Hematopoietic multipotent progenitor cell treated with erythropoietin and hydrocortisone succinate and interleukin-3 and kit ligand, for 17 days (in vitro differentiated cells): Measurements from ENCODE around the gene SETD1B.
"Not testable (repeated sequence)": the region's sequence is repeated elsewhere in the genome, so short reads cannot be mapped to it uniquely, and the experiment has no call there.

Experiments
- DNase-seq: peaks from one replicate; pipeline ENCODE4 v3.0.0-alpha.2; 2015; ENCODE audit warnings: low spot score

The SETD1B gene

DNA sequence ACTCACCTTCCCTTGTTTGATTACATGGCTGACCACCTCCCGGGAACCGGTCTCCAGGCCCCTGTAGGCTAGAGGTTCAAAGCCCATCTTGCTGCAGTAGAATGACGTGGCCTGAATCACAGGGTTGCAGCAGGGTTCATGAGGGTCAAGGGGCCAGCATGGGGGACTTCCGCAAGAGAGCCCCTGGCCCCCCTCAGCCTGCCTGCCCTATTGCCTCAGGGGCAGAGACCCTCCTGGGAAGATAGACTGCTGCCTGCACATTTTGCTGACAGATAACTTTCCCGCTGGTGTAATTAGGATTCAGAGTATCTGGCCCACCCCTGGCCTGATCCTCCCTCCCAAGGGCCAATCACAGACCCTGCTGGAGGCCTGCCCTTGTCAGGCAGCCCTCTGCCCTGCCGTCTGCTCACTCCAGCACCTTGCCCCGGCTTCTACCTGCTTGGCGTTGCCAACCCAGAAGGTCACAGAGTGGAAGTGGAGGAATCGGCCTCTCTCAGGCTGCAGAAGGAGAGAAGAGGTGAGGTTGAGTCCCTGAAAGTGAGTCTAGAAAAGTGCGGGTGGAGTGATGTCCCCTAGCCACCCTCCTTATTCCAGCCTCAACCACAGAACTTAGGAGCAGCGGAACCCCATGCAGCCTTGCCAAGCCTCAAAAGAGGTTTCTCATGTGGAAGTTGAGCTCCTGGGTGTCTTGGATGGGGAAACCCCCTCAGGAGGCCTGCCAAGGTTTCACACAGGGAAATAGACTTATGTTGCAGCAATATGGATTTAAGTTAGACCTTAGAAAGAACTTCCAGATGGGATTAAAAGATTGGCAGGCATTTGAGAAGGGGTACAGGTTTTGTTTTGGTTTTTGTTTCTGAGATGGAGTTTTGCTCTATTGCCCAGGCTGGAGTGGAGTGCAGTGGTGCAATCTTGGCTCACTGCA is 53.8 kb downstream of the SETD1B start:
- no peak for DNase-seq

DNA sequence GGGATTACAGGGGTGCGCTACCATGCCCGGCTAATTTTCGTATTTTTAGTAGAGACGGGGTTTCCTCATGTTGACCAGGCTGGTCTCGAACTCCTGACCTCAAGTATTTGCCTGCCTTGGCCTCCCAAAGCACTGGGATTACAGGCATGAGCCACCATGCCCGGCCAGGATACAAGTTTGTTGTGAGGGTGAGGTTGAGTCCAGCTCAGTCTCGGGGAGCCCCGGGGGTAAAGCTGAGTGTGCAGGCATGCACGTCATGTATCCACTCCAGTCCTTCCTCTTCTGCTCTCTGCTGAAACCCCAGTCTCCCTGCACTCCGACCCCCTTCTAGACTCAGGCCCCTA is 54.5 kb downstream of the SETD1B start:
- DNase-seq, result no peak

DNA sequence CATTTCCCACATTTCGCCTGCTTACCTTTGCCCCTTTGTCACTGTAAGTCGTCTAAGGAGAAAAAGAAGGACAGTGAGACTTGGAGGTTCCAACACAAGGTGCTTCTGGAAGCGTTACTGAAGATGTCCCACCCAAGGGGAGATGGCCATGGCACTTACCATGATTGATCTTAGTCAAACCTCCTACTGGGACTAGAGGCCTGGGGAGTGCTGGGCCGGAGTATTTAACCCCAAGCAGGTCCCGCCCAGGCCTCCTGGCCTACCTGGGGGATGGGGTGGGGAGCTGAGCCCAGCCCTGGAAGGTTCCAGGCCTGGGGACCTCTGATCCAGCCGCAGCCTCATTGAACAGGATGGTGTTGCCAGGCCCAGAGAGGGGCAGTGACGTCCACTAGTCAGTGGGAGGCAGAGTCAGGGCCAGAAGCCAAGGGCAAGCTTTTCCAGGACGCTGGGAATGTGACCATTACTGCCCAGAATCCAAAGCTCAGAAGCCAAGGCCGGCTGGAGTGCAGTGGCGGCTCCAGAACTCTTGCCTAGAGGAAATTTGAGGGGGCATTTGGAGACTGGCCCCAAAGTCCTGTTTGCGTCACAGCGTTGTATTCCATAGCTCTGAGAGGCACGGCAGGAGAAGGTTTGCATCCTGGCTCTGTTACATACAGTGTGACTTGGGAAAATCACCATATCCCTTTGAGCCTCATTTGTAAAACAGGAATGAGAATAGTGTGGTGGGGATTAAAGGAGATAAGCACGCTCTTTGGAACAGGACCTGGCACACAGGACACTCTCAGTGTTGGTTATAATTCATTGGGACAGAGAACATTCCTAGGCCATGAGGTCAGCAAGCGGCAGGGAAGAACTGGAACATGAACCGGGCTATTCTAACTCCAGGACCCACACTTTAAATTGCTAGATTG is 55.1 kb downstream of the SETD1B start, which contains the start of gene HPD:
Gene HPD, minus strand, starts transcription at position 198 of the 911 bp plus-strand sequence. Its CDS starts 36 bp downstream, at position 162.
- DNase-seq, result no peak

DNA sequence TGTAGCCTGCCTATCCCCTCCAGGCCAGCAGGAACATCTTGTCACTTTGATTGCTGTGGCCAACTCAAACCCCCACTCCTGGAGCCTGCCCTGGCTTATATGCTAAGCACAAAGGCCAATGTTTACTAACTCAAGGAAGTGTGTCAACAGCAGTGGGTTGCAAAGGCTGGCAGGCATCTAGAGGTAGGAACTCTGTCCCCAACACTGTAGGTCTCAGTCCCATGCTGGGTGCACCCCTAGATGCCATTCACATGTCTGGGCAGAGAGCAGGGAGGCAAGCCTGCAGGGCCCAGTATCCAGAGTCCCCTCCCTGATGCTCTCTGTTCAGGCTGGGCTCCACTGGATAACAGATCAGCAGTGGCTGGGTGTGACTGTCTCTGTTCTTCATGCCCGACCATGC is 56.4 kb downstream of the SETD1B start:
- peak; percentile 46 for DNase-seq

DNA sequence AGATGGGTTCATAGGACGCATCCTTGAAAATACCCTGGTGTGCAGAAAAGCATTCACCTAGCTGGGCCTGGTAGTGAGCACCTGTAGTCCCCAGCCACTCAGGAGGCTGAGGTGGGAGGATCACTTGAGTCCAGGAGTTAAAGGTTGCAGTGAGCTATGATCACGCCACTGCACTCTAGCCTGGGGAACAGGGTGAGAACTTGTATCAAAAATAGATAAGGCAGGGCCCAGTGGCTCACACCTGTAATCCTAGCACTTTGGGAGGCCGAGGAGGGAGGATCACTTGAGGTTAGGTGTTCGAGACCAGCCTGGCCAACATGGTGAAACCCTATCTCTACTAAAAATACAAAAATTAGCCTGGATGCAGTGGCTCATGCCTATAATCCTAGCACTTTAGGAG is 56.9 kb downstream of the SETD1B start:
- DNase-seq, result not testable (repeated sequence)

DNA sequence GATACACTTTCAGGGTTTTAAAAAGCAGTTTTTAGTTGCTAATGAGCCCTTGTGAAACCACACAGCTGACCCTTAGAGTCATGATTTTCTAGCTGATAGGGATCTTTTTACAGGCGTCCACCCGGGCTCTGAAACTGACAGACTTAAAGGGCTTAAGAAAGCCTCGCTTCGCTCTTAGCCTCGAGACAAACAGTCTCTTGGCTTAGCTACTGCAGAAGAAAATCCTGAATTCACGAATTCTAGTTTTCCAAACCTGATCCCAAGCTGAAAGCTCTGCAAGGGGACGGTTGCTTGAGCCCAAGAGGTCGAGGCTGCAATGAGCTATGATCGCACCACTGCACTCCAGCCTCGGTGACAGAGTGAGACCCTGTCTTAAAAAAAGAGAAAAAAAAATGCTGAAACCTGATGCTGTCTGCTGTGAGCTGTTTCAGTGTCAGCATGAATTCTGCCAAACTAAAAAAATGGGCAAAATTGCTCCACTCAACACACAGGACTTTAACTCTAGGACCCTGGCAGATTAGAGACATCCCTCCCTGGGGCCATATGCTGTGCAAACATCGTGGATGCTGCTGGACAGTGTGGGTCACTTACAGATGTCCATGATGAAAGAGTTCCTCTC is 57.9 kb downstream of the SETD1B start:
- no peak for DNase-seq

DNA sequence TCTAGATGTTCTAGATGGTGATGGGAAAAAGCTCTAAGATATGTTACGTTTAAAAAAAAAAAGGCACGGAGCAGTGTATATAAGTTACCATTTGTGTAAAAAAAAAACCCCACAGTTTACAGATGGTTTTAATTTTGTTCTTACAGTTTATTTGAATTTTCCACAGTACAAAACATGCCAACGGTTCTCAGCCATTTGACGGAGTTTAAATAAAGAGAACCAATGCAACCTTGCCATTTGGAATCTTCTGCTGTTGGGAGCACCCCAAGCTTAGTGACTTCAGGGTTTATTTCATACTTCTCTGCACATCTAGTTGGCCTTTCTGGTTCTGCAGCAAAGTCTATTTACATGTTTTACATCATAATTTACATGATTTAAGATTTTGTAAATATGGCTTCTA is 62.5 kb downstream of the SETD1B start:
- DNase-seq, result no peak

DNA sequence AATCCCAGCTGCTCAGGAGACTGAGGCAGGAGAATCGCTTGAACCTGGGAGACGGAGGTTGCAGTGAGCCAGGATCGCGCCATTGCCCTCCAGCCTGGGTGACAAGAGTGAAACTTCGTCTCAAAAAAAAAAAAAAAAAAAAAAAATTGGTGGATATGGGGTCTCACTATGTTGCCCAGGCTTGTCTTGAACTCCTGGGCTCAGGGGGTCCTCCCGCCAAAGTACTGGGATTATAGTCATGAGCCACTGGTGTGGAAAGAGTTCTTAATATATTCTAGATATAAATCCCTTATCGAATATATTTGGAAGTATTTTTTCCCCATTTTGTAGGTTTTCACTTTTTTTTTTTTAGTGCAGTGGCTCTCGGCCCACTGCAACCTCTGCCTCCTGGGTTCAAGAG is 65.4 kb downstream of the SETD1B start:
- not testable (repeated sequence) for DNase-seq

DNA sequence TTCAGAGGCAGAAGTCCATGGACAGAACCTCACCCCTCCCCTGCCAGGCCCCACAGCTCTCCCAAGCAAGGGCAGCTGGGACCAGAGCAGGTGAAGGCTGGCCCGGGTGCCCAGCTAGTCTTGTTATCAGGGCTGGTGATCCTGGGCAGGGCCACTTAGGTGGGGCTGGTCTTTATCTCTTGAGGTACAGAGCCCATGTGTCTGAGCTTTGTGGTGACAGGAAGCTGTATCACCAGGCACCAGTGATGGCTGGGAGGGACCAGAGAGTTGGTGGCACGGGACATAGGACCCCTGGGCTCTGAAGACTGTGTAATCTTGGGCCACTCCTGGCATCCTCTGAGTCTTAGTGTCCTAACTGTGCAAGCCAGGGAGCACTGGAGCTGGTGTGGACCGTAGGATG is 67.7 kb downstream of the SETD1B start:
- peak; percentile 88 for DNase-seq

DNA sequence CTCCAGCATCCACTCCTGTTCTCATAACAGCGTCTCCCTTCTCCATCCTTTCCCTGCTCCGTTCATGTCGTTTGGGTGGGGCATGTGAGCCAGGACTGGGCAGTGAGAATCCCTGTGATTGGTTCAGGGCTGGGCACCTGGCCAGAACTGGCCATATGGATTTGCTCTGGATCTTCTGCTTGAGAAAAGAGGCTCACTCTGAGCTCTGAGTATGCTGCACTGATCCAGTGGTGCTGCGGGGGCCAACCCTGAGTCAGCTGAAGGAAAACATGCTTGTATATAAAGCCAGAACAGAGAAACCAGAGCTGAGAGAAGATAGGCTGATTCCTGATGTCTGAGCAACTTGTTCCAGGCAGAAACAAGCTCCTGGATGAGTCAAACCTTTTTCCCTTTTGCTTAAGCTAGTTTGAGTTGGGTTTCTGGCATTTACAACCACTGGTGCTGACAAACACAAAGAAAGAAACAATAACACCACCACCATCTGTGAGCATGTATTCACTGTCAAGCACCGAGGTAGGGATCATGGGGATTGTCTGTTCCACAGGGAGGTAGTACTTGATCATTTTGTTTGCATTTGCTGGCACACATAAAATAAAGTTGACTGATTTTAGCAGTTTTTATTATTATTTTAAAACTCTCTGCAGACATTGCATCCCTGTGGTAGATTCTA is 68.9 kb downstream of the SETD1B start:
- peak; percentile 40 for DNase-seq

DNA sequence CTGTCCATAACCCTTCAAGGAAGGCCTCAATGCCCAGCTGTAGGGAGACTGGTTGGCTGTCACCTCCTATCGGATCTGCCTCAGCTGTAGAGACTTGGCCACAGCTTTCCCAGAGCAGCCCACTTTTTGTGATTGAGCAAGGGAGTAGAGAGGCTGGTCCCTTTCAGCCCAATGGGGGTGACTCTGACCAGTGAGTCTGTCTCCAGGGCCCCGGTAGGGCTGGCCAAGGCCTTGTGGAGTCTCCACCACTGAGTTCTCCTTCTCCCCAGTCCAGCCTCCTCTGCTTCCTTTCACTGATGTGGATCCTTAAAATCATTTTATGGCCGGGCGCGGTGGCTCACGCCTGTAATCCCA is 69.4 kb downstream of the SETD1B start:
- DNase-seq, result no peak

DNA sequence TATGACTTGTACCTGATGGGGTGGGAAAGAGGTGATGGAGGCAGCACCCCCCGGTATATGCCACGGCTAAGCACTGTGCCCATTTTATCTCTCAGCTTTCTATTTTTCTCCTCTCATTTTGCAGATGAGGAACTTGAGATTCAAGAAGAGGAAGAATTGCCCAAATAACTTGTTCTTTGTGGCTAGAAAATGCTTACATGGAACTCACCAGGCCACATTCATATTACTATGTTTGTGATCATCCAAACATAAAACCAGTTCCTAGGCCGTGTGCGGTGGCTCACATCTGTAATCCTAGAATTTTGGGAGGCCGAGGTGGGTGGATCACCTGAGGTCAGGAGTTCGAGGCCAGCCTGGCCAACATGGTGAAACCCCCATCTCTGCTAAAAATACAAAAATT is 70.3 kb downstream of the SETD1B start:
- no peak for DNase-seq

DNA sequence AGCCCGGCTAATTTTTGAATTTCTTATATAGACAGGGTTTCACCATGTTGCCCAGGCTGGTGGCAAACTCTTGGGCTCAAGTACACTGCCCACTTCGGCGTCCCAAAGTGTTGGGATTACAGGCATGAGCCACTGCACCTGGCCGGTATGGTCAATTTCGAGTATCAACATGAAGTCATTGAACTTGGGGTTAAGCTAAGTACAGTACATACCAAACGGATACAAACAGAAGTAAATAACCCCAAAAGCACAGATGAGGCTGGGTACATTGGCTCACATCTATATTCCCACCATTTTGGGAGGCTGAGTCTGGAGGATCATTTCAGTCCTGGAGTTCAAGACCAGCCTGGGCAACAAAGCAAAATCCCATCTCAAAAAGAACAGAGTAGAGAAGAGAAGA is 71.8 kb downstream of the SETD1B start:
- DNase-seq, result no peak

DNA sequence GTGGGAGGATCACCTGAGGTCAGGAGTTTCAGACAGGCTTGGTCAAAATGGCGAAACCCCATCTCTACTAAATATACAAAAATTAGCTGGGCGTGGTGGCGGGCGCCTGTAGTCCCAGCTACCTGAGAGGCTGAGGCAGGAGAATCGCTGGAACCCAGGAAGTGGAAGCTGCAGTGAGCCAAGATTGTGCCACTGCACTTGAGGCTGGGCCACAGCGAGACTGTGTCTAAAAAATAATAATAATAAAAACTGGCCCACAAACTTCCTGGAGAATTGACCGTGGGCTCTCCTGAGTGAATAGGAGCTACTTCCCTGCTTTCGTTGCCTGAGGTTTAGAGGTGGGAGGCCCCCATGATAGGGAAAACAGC is 72.3 kb downstream of the SETD1B start:
- not testable (repeated sequence) for DNase-seq
